Stimulated activated CD4-positive, alpha-beta T cell treated with anti-CD3 and anti-CD28 coated beads, Interleukin-2, amount 100 ng/mL, for 48 hours (primary cell): ENCODE results near the gene HOXB8.
A peak's percentile ranks its signal among the peaks of the same experiment; 100 is the strongest.

ENCODE experiments used
- DNase-seq, 2 donors: peaks; one replicate each; pipeline ENCODE4 v3.0.0-alpha.2; 2020

Gene HOXB8

GRCh38 chr17:48582750-48583069, 32.4 kb downstream of the HOXB8 start:
- no peak for DNase-seq

GRCh38 chr17:48579760-48580554, 35.1 kb downstream of the HOXB8 start:
- DNase-seq, result no peak

GRCh38 chr17:48579471-48579759, 35.7 kb downstream of the HOXB8 start:
- DNase-seq, result no peak

- peak in 1 of 2 donors; percentile 28 for DNase-seq
Observed at GRCh38 chr17:48578616-48579470, 36.2 kb downstream of the HOXB8 start.

GRCh38 chr17:48577946-48578615, 37.0 kb downstream of the HOXB8 start, which contains the start of gene HOXB4:
Gene HOXB4 (minus strand): TSS chr17:48578350. CDS start chr17:48578319, 31 bp downstream.
- peak in 1 of 2 donors; percentile 57 for DNase-seq

GRCh38 chr17:48577330-48577945, 37.7 kb downstream of the HOXB8 start:
- no peak for DNase-seq

GRCh38 chr17:48576479-48577309, 38.4 kb downstream of the HOXB8 start:
- no peak for DNase-seq

GRCh38 chr17:48575673-48576478, 39.2 kb downstream of the HOXB8 start:
- DNase-seq, result no peak

GRCh38 chr17:48575066-48575582, 40.0 kb downstream of the HOXB8 start:
- DNase-seq, result no peak

GRCh38 chr17:48574505-48575065, 40.5 kb downstream of the HOXB8 start:
- no peak for DNase-seq

- no peak for DNase-seq
Observed at GRCh38 chr17:48571826-48572417, 43.2 kb downstream of the HOXB8 start.

- DNase-seq, result no peak
Observed at GRCh38 chr17:48571024-48571818, 43.9 kb downstream of the HOXB8 start.

- DNase-seq, result no peak
Observed at GRCh38 chr17:48570325-48571023, 44.6 kb downstream of the HOXB8 start.

- DNase-seq, result no peak
Observed at GRCh38 chr17:48569674-48570324, 45.3 kb downstream of the HOXB8 start.

- DNase-seq, result no peak
Observed at GRCh38 chr17:48569240-48569582, 45.9 kb downstream of the HOXB8 start.

GRCh38 chr17:48568499-48569239, 46.4 kb downstream of the HOXB8 start:
- DNase-seq, result no peak

- no peak for DNase-seq
Observed at GRCh38 chr17:48567646-48568354, 47.3 kb downstream of the HOXB8 start.
